ENCODE results near the gene ADCY3.

DNA sequence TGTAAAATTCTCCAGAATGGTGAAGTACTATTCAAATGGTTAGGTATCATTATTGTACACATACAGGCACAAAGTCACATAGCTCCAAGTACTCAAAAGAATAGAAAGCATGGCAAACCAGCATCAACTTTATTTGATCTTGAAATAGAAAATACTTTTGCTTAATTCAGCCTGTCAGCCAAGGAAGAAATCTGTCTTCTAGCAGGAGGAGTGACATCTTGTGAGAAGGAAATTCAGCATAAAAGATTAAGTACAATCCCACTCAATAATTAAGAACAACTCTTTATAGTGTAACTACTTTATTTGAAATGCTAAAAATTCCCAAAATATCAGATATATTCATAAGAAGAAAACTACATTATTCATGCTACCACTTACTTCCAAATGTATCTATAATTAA, 35.9 kb upstream of the ADCY3 start:
- no peak for TF ChIP-seq EZH2 (IDR thresholded peaks at IDR 0.05; ENCODE audit: borderline replicate concordance, low read length)
- TF ChIP-seq, protein P1, sequence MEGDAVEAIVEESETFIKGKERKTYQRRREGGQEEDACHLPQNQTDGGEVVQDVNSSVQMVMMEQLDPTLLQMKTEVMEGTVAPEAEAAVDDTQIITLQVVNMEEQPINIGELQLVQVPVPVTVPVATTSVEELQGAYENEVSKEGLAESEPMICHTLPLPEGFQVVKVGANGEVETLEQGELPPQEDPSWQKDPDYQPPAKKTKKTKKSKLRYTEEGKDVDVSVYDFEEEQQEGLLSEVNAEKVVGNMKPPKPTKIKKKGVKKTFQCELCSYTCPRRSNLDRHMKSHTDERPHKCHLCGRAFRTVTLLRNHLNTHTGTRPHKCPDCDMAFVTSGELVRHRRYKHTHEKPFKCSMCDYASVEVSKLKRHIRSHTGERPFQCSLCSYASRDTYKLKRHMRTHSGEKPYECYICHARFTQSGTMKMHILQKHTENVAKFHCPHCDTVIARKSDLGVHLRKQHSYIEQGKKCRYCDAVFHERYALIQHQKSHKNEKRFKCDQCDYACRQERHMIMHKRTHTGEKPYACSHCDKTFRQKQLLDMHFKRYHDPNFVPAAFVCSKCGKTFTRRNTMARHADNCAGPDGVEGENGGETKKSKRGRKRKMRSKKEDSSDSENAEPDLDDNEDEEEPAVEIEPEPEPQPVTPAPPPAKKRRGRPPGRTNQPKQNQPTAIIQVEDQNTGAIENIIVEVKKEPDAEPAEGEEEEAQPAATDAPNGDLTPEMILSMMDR (conservative IDR thresholded peaks at IDR 0.05 in 1 of 2, IDR thresholded peaks at IDR 0.05 in 1 of 2; ENCODE audit: extremely low read depth in 1 of 2, insufficient read depth in 1 of 2, low read depth in 1 of 2, low read length in 2 of 2) = no peak
